H1 (cell line): ENCODE measurements around the gene SRPRB. TPM values are rescaled to one million over a fixed set of nuclear protein-coding genes. Genes with fewer than 3 reads are reported as not detected.

Source experiments
- CTCF ChIA-PET: fragments of 300-600 bp; sonication (Branson Sonifier 250); formaldehyde crosslinking; loops from one replicate; lab custom pipeline; 2021; ENCODE audit not compliant: partially characterized antibody; lab: Charles Lee
- POLR2A ChIA-PET: fragments of 300-600 bp; sonication (Branson Sonifier 250); formaldehyde crosslinking; loops from one replicate; lab custom pipeline; 2021; ENCODE audit warnings: inconsistent platforms; ENCODE audit not compliant: partially characterized antibody; lab: Charles Lee
- DNase-seq, 2 experiments: peaks; one replicate each; pipeline versions ENCODE4 v3.0.0 to v3.0.0-alpha.2; 2010 to 2022; ENCODE audit warnings: low spot score in 2 of 2, low read depth in 1 of 2, mixed read lengths in 1 of 2
- FAIRE-seq: peaks from 2 replicates; lab custom pipeline; 2011; peaks lifted over from hg19 to GRCh38; lab: Jason Lieb, UNC
- H2AFZ ChIP-seq: 2 replicates; pipeline ENCODE4 v1.8.1; 2012; ENCODE audit warnings: low read length, inconsistent platforms
- H2AK5ac ChIP-seq: 2 replicates; pipeline ENCODE4 v1.6.1; 2013; ENCODE audit warnings: low read depth, low read length
- H2BK120ac ChIP-seq: replicated peaks from 2 replicates; pipeline ENCODE3; 2013; ENCODE audit warnings: low read depth, low read length, inconsistent platforms
- H2BK12ac ChIP-seq: 2 replicates; pipeline ENCODE4 v1.6.1; 2013; ENCODE audit warnings: low read depth, low read length
- H2BK15ac ChIP-seq: 2 replicates; pipeline ENCODE4 v1.6.1; 2013; ENCODE audit warnings: low read length
- H2BK20ac ChIP-seq: 2 replicates; pipeline ENCODE4 v1.6.1; 2013; ENCODE audit warnings: low read length
- H2BK5ac ChIP-seq: 2 replicates; pipeline ENCODE4 v1.6.1; 2013; ENCODE audit warnings: low read depth, low read length
- H3K14ac ChIP-seq: 2 replicates; pipeline ENCODE4 v1.6.1; 2013; ENCODE audit warnings: inconsistent platforms; ENCODE audit not compliant: insufficient read length
- H3K18ac ChIP-seq: 2 replicates; pipeline ENCODE4 v1.6.1; 2013; ENCODE audit warnings: low read length; ENCODE audit errors: extremely low read depth
- H3K23ac ChIP-seq: 2 replicates; pipeline ENCODE4 v1.6.1; 2013; ENCODE audit warnings: inconsistent platforms; ENCODE audit not compliant: insufficient read length
- H3K23me2 ChIP-seq: 2 replicates; pipeline ENCODE4 v1.6.1; 2013; ENCODE audit warnings: low read depth, low read length
- H3K27ac ChIP-seq: 2 replicates; pipeline ENCODE4 v1.6.1; 2011; ENCODE audit warnings: low read depth, low read length, inconsistent platforms
- H3K27me3 ChIP-seq, 4 experiments: replicated peaks in 1 of 4; 1 replicate in 1 of 4; 2 replicates in 3 of 4; pipeline versions ENCODE4 v1.6.1 to v1.8.1; 2011 to 2013; ENCODE audit warnings: low read length in 3 of 4, mild to moderate bottlenecking in 3 of 4, inconsistent platforms in 2 of 4, mixed read lengths in 2 of 4, moderate library complexity in 1 of 4; ENCODE audit not compliant: control insufficient read depth in 3 of 4, insufficient read depth in 3 of 4; ENCODE audit errors: extremely low read depth in 1 of 4
- H3K36me3 ChIP-seq, 4 experiments: 2 replicates each; pipeline versions ENCODE4 v1.6.1 to v1.8.1; 2011 to 2013; ENCODE audit warnings: mild to moderate bottlenecking in 4 of 4, low read length in 3 of 4, moderate library complexity in 2 of 4, control low read depth in 1 of 4, inconsistent platforms in 1 of 4; ENCODE audit not compliant: insufficient read depth in 4 of 4, control insufficient read depth in 2 of 4
- H3K4ac ChIP-seq: replicated peaks from 2 replicates; pipeline ENCODE3; 2013; ENCODE audit warnings: low read length, low read depth, mixed read lengths, inconsistent platforms; ENCODE audit not compliant: insufficient read length
- H3K4me1 ChIP-seq, 4 experiments: replicated peaks in 1 of 4; 1 replicate in 1 of 4; 2 replicates in 3 of 4; pipeline versions ENCODE4 v1.6.1 to v1.8.1; 2011 to 2013; ENCODE audit warnings: low read length in 3 of 4, inconsistent platforms in 2 of 4, mixed read lengths in 1 of 4; ENCODE audit not compliant: insufficient read depth in 4 of 4, control insufficient read depth in 3 of 4
- H3K4me2 ChIP-seq, 2 experiments: 2 replicates each; pipeline versions ENCODE4 v1.6.1 to v1.8.1; 2011 to 2013; ENCODE audit warnings: low read depth in 2 of 2, low read length in 2 of 2, control low read depth in 1 of 2, inconsistent platforms in 1 of 2, mild to moderate bottlenecking in 1 of 2; ENCODE audit not compliant: insufficient read depth in 1 of 2
- H3K4me3 ChIP-seq, 4 experiments: fragments of 200-600, 300-600 bp in 1 of 4; sonication (generic), shearing (Covaris generic), sonication (Bioruptor Twin) in 1 of 4; 2 replicates each; pipeline versions ENCODE4 v1.5.1 to v1.8.1; 2011 to 2016; ENCODE audit warnings: low read length in 4 of 4, low read depth in 3 of 4, control low read depth in 2 of 4, inconsistent platforms in 2 of 4, mild to moderate bottlenecking in 2 of 4, mixed read lengths in 1 of 4, moderate library complexity in 1 of 4; ENCODE audit not compliant: insufficient read depth in 2 of 4; ENCODE audit errors: extremely low read depth in 1 of 4
- H3K56ac ChIP-seq: replicated peaks from 2 replicates; pipeline ENCODE3; 2013; ENCODE audit warnings: low read depth, mild to moderate bottlenecking, mixed read lengths, low read length, inconsistent platforms; ENCODE audit not compliant: insufficient read length
- H3K79me1 ChIP-seq: 2 replicates; pipeline ENCODE4 v1.6.1; 2013; ENCODE audit warnings: low read depth, low read length, control low read depth
- H3K79me2 ChIP-seq, 2 experiments: 2 replicates each; pipeline versions ENCODE4 v1.6.1 to v1.8.1; 2012 to 2013; ENCODE audit warnings: low read length in 2 of 2, mild to moderate bottlenecking in 2 of 2, inconsistent platforms in 1 of 2; ENCODE audit not compliant: insufficient read depth in 2 of 2, control insufficient read depth in 1 of 2
- H3K9ac ChIP-seq, 4 experiments: replicated peaks in 1 of 4; 1 replicate in 1 of 4; 2 replicates in 3 of 4; pipeline versions ENCODE4 v1.6.1 to v1.8.1; 2011 to 2013; ENCODE audit warnings: low read depth in 3 of 4, low read length in 3 of 4, control low read depth in 2 of 4, mild to moderate bottlenecking in 2 of 4, moderate library complexity in 2 of 4, inconsistent platforms in 1 of 4; ENCODE audit errors: extremely low read depth in 1 of 4
- H3K9me3 ChIP-seq, 2 experiments: 2 replicates each; pipeline versions ENCODE4 v1.6.1 to v1.8.1; 2012 to 2013; ENCODE audit warnings: mild to moderate bottlenecking in 2 of 2, moderate library complexity in 2 of 2, control low read depth in 1 of 2, inconsistent platforms in 1 of 2, low read depth in 1 of 2, low read length in 1 of 2, mixed read lengths in 1 of 2; ENCODE audit not compliant: insufficient read depth in 2 of 2
- H4K20me1 ChIP-seq, 2 experiments: replicated peaks in 1 of 2; 2 replicates each; pipeline versions ENCODE3 to v1.8.1; 2011 to 2013; ENCODE audit warnings: inconsistent platforms in 2 of 2, low read length in 2 of 2, mild to moderate bottlenecking in 1 of 2; ENCODE audit not compliant: insufficient read depth in 2 of 2, control insufficient read depth in 1 of 2
- H4K5ac ChIP-seq: 2 replicates; pipeline ENCODE4 v1.6.1; 2013; ENCODE audit warnings: low read length, low read depth, mixed read lengths, inconsistent platforms; ENCODE audit not compliant: insufficient read length
- H4K8ac ChIP-seq: 2 replicates; pipeline ENCODE4 v1.8.0; 2013; ENCODE audit warnings: mild to moderate bottlenecking, moderate library complexity, low read length, inconsistent platforms; ENCODE audit not compliant: insufficient read depth; ENCODE audit errors: extremely low read depth
- H4K91ac ChIP-seq: replicated peaks from 2 replicates; pipeline ENCODE3; 2013; ENCODE audit warnings: low read length, mixed read lengths, inconsistent platforms; ENCODE audit not compliant: insufficient read length
- CBX8 ChIP-seq: fragments of 300-800, 300-1000 bp; sonication (generic); IDR thresholded peaks from 2 replicates; pipeline ENCODE4 v1.7.1; 2016; ENCODE audit warnings: low read depth, low read length, borderline replicate concordance
- SP2 ChIP-seq: IDR thresholded peaks from 2 replicates; pipeline ENCODE4 v1.6.1; 2012; ENCODE audit warnings: mild to moderate bottlenecking, low read length, inconsistent platforms
- WGBS, 2 experiments: shearing (Covaris generic) in 1 of 2; methylation state at CpG; one replicate each; pipeline versions ENCODE4 v1.1.6 to v1.1.7; 2013 to 2015; ENCODE audit warnings: low lambda C conversion rate in 2 of 2, mixed read lengths in 2 of 2, inconsistent platforms in 1 of 2, low coverage in 1 of 2, missing lambda C conversion rate in 1 of 2; ENCODE audit not compliant: insufficient replicate concordance in 2 of 2, insufficient coverage in 1 of 2, insufficient read length in 1 of 2; ENCODE audit errors: extremely low coverage in 1 of 2, missing lambda C conversion rate in 1 of 2; 5-methylcytosine and 5-hydroxymethylcytosine counted together
- polyA plus RNA-seq, 7 experiments: library from polyadenylated mRNA; depleted of rRNA in 3 of 7; stranded (reverse) in 5 of 7; unstranded in 2 of 7; fragments of >200 nt in 5 of 7; fragments of 200-250 nt in 2 of 7; gene quantifications; 1 replicate in 5 of 7; 2 replicates in 1 of 7; 4 replicates in 1 of 7; pipeline versions ENCODE4 v1.2.1 to v1.2.3, GENCODE V29; 2011 to 2013; ENCODE audit warnings: missing spikeins in 2 of 7, mixed read lengths in 2 of 7
- total RNA-seq: library from RNA; stranded (reverse); fragmentation: NEBNext Ultra II Directional; extraction: Animal tissue kit (Norgen Biotek cat#: 25700); gene quantifications from 2 replicates; pipeline ENCODE4 v1.2.1, GENCODE V29; 2021

SRPRB gene
- total and polyA plus RNA-seq, 2 of the 8 experiments (the other 6 are each of a cell fraction or from before 2014, with no cell fraction given): 15.9 to 49.8 TPM

- no peak overlapping the region for H3K18ac ChIP-seq
- no peak overlapping the region for H3K27ac ChIP-seq
- no peak overlapping the region for H3K56ac ChIP-seq
- no peak for TF ChIP-seq CBX8
- no peak for TF ChIP-seq SP2
- no peak overlapping the region for H4K91ac ChIP-seq
- DNase-seq: no peak
- no peak overlapping the region for H2BK12ac ChIP-seq
- FAIRE-seq: no peak
- POLR2A ChIA-PET: no interaction called here
- peak overlapping the region; percentile 65; the same call in 1 of the 2 replicates for H4K8ac ChIP-seq
- no peak overlapping the region for H3K4me3 ChIP-seq
- no peaks in the 10 kb centered on the region for H3K23me2 ChIP-seq
- H3K4me1 ChIP-seq: peaks cover 0 to 2% (median 0%) of the 10 kb centered on the region in 4 experiments; a peak in 1 of 7 replicates
- H2BK15ac ChIP-seq: no peak overlapping the region
- no peak overlapping the region for H4K5ac ChIP-seq
- no peak overlapping the region for H3K14ac ChIP-seq
- H3K23ac ChIP-seq: no peak overlapping the region
- no peaks in the 10 kb centered on the region for H3K79me1 ChIP-seq
- H2BK20ac ChIP-seq: no peak overlapping the region
- H3K79me2 ChIP-seq: no peaks in the 10 kb centered on the region
- H2AK5ac ChIP-seq: no peak overlapping the region
- no peak overlapping the region for H3K4ac ChIP-seq
- no peak overlapping the region for H2BK120ac ChIP-seq
- CTCF ChIA-PET: interaction anchor here (0.7 to 1.9 kb wide), 5 partner anchors 9 to 69 kb away, joined by 3 to 5 read pairs (median 3); no protein-coding TSS in a partner anchor
- no peak overlapping the region for H2BK5ac ChIP-seq
- H3K4me2 ChIP-seq: no peak overlapping the region
- no peaks in the 10 kb centered on the region; a peak in 3 of 8 replicates for H3K36me3 ChIP-seq
- H3K9me3 ChIP-seq: no peaks in the 10 kb centered on the region
- H3K9ac ChIP-seq: no peak overlapping the region
- H3K27me3 ChIP-seq: no peaks in the 10 kb centered on the region
- 91% methylated on average over 8 of the region's 8 CpGs; no CpG with 5 or more reads in 1 of the 2 experiments for WGBS, 2 experiments
- no peak overlapping the region for H2AFZ ChIP-seq
- H4K20me1 ChIP-seq: no peaks in the 10 kb centered on the region
These were observed 35.6 kb downstream of the SRPRB start for GRCh38 chr3:133841196-133841595.
